Mesendoderm (in vitro differentiated cells): ENCODE results near the gene GRAMD2B.

Experiments used
- DNase-seq: peaks from one replicate; pipeline ENCODE4 v3.0.0; 2013
- H2AK5ac ChIP-seq: 2 replicates; pipeline ENCODE4 v1.6.1; 2013; ENCODE audit warnings: low read length, inconsistent platforms
- H2BK120ac ChIP-seq: 2 replicates; pipeline ENCODE4 v1.6.1; 2013; ENCODE audit warnings: low read depth, mild to moderate bottlenecking, low read length, moderate library complexity, mixed read lengths
- H2BK15ac ChIP-seq: replicated peaks from 2 replicates; pipeline ENCODE4 v1.6.1; 2013; ENCODE audit warnings: low read depth, mild to moderate bottlenecking, moderate library complexity
- H2BK5ac ChIP-seq: 2 replicates; pipeline ENCODE4 v1.6.1; 2013; ENCODE audit warnings: low read length, inconsistent platforms
- H3K18ac ChIP-seq: 2 replicates; pipeline ENCODE4 v1.6.1; 2013; ENCODE audit warnings: mild to moderate bottlenecking, low read length, mixed read lengths
- H3K23ac ChIP-seq: one replicate; pipeline ENCODE4 v1.6.1; 2013; ENCODE audit warnings: low read length
- H3K27ac ChIP-seq: 2 replicates; pipeline ENCODE4 v1.5.1; 2013; ENCODE audit warnings: low read depth, mild to moderate bottlenecking, inconsistent platforms, low read length, moderate library complexity
- H3K27me3 ChIP-seq: 2 replicates; pipeline ENCODE4 v1.6.1; 2013; ENCODE audit warnings: low read length, control low read depth, mild to moderate bottlenecking, inconsistent platforms; ENCODE audit not compliant: insufficient read depth, poor library complexity
- H3K36me3 ChIP-seq: 2 replicates; pipeline ENCODE4 v1.6.1; 2013; ENCODE audit warnings: low read length, inconsistent platforms; ENCODE audit not compliant: control insufficient read depth, insufficient read depth
- H3K4ac ChIP-seq: one replicate; pipeline ENCODE4 v1.6.1; 2013; ENCODE audit warnings: low read depth, mild to moderate bottlenecking, low read length, moderate library complexity
- H3K4me1 ChIP-seq: 2 replicates; pipeline ENCODE4 v1.6.1; 2013; ENCODE audit warnings: low read depth, low read length, inconsistent platforms; ENCODE audit not compliant: control insufficient read depth
- H3K4me2 ChIP-seq: 2 replicates; pipeline ENCODE4 v1.6.1; 2013; ENCODE audit warnings: low read length
- H3K4me3 ChIP-seq: 2 replicates; pipeline ENCODE4 v1.5.1; 2013; ENCODE audit warnings: mild to moderate bottlenecking, low read length
- H3K56ac ChIP-seq: one replicate; pipeline ENCODE4 v1.6.1; 2013; ENCODE audit warnings: low read length
- H3K79me1 ChIP-seq: 2 replicates; pipeline ENCODE4 v1.6.1; 2013; ENCODE audit warnings: low read length, inconsistent platforms
- H3K79me2 ChIP-seq: 2 replicates; pipeline ENCODE4 v1.6.1; 2013; ENCODE audit warnings: mild to moderate bottlenecking, low read length; ENCODE audit not compliant: control insufficient read depth, insufficient read depth
- H3K9ac ChIP-seq: 2 replicates; pipeline ENCODE4 v1.6.1; 2013; ENCODE audit warnings: low read length, inconsistent platforms
- H4K5ac ChIP-seq: one replicate; pipeline ENCODE4 v1.6.1; 2013; ENCODE audit warnings: low read length
- H4K8ac ChIP-seq: one replicate; pipeline ENCODE4 v1.6.1; 2013; ENCODE audit warnings: low read depth, mild to moderate bottlenecking, control low read depth, low read length, moderate library complexity
- WGBS: extraction: QIAGEN DNeasy Blood & Tissue Kit; methylation state at CpG from one replicate; pipeline ENCODE4 v1.1.7; 2013; ENCODE audit warnings: low lambda C conversion rate, missing lambda C conversion rate; ENCODE audit not compliant: insufficient coverage; ENCODE audit errors: extremely low coverage; 5-methylcytosine and 5-hydroxymethylcytosine counted together

Gene GRAMD2B

GRCh38 chr5:126460977-126461376 lies 37.8 kb downstream of the GRAMD2B start:
- DNase-seq, result peak; percentile 74
- Histone ChIP-seq H2AK5ac (no peak overlapping the region), H3K23ac (no peak overlapping the region), H3K9ac (no peak overlapping the region), H3K56ac (no peak overlapping the region), H3K4me3 (no peak overlapping the region), H2BK15ac (no peak overlapping the region), H4K5ac (no peak overlapping the region), H3K79me2 (no peaks in the 10 kb centered on the region), H2BK5ac (no peak overlapping the region), H3K27me3 (no peaks in the 10 kb centered on the region), H3K18ac (no peak overlapping the region), H3K27ac (no peak overlapping the region), H3K79me1 (no peaks in the 10 kb centered on the region), H3K4me2 (no peak overlapping the region), H2BK120ac (no peak overlapping the region), H4K8ac (no peak overlapping the region), H3K4ac (no peak overlapping the region), H3K36me3 (no peaks in the 10 kb centered on the region), H3K4me1 (no peaks in the 10 kb centered on the region)
- WGBS, result no CpG with 5 or more reads among the region's 1 CpG

GRCh38 chr5:126461838-126462237 lies 38.6 kb downstream of the GRAMD2B start:
- Histone ChIP-seq H3K4me3 (no peak overlapping the region), H3K36me3 (no peaks in the 10 kb centered on the region), H3K56ac (no peak overlapping the region), H4K8ac (no peak overlapping the region), H3K4me2 (no peak overlapping the region), H3K18ac (no peak overlapping the region), H2BK5ac (no peak overlapping the region), H3K79me2 (no peaks in the 10 kb centered on the region), H3K23ac (no peak overlapping the region), H4K5ac (no peak overlapping the region), H2AK5ac (no peak overlapping the region), H3K79me1 (no peaks in the 10 kb centered on the region), H2BK15ac (no peak overlapping the region), H3K27ac (no peak overlapping the region), H3K27me3 (no peaks in the 10 kb centered on the region), H3K4ac (no peak overlapping the region), H3K9ac (no peak overlapping the region), H3K4me1 (no peaks in the 10 kb centered on the region), H2BK120ac (no peak overlapping the region)
- no CpG with 5 or more reads among the region's 1 CpG for WGBS
- no peak for DNase-seq

- Histone ChIP-seq H2AK5ac (no peak overlapping the region), H3K27me3 (no peaks in the 10 kb centered on the region), H3K56ac (no peak overlapping the region), H3K23ac (no peak overlapping the region), H2BK15ac (no peak overlapping the region), H3K4ac (no peak overlapping the region), H3K79me1 (no peaks in the 10 kb centered on the region), H3K9ac (no peak overlapping the region), H3K18ac (no peak overlapping the region), H3K4me3 (no peak overlapping the region), H4K8ac (no peak overlapping the region), H3K27ac (no peak overlapping the region), H3K79me2 (no peaks in the 10 kb centered on the region), H3K36me3 (no peaks in the 10 kb centered on the region), H2BK5ac (no peak overlapping the region), H2BK120ac (no peak overlapping the region), H4K5ac (no peak overlapping the region), H3K4me2 (no peak overlapping the region), H3K4me1 (no peaks in the 10 kb centered on the region)
- no CpG with 5 or more reads among the region's 8 CpGs for WGBS
- no peak for DNase-seq
Observed at GRCh38 chr5:126462239-126463014, 39.2 kb downstream of the GRAMD2B start.

- H2BK15ac ChIP-seq, result no peak overlapping the region
- no peak overlapping the region for H3K9ac ChIP-seq
- H2BK5ac ChIP-seq, result no peak overlapping the region
- no peaks in the 10 kb centered on the region for H3K27me3 ChIP-seq
- H2BK120ac ChIP-seq, result no peak overlapping the region
- no CpG with 5 or more reads among the region's 2 CpGs for whole genome bisulfite sequencing
- no peak overlapping the region for H2AK5ac ChIP-seq
- no peak overlapping the region for H3K27ac ChIP-seq
- DNase-seq, result no peak
- no peak overlapping the region for H4K5ac ChIP-seq
- no peaks in the 10 kb centered on the region for H3K79me1 ChIP-seq
- H3K4me1 ChIP-seq, result no peaks in the 10 kb centered on the region
- no peaks in the 10 kb centered on the region for H3K79me2 ChIP-seq
- no peak overlapping the region for H3K4me3 ChIP-seq
- H3K56ac ChIP-seq, result no peak overlapping the region
- no peak overlapping the region for H3K18ac ChIP-seq
- H3K23ac ChIP-seq, result no peak overlapping the region
- no peak overlapping the region for H3K4ac ChIP-seq
- no peak overlapping the region for H3K4me2 ChIP-seq
- no peaks in the 10 kb centered on the region for H3K36me3 ChIP-seq
- no peak overlapping the region for H4K8ac ChIP-seq
Observed at GRCh38 chr5:126464016-126464415, 40.8 kb downstream of the GRAMD2B start.

- H3K27me3 ChIP-seq, result no peaks in the 10 kb centered on the region
- no CpG with 5 or more reads among the region's 7 CpGs for WGBS
- no peak for DNase-seq
- H3K36me3 ChIP-seq, result no peaks in the 10 kb centered on the region
- H3K18ac ChIP-seq, result no peak overlapping the region
- H3K4me2 ChIP-seq, result no peak overlapping the region
- no peak overlapping the region for H2AK5ac ChIP-seq
- H4K8ac ChIP-seq, result no peak overlapping the region
- no peak overlapping the region for H4K5ac ChIP-seq
- no peak overlapping the region for H3K56ac ChIP-seq
- H3K9ac ChIP-seq, result no peak overlapping the region
- no peak overlapping the region for H3K4ac ChIP-seq
- no peak overlapping the region for H3K27ac ChIP-seq
- no peaks in the 10 kb centered on the region for H3K79me1 ChIP-seq
- H3K79me2 ChIP-seq, result no peaks in the 10 kb centered on the region
- H3K4me3 ChIP-seq, result no peak overlapping the region
- H3K4me1 ChIP-seq, result no peaks in the 10 kb centered on the region
- no peak overlapping the region for H2BK120ac ChIP-seq
- no peak overlapping the region for H2BK5ac ChIP-seq
- no peak overlapping the region for H2BK15ac ChIP-seq
- no peak overlapping the region for H3K23ac ChIP-seq
Observed at GRCh38 chr5:126464959-126465358, 41.8 kb downstream of the GRAMD2B start.

GRCh38 chr5:126468091-126468490 lies 44.9 kb downstream of the GRAMD2B start:
- Histone ChIP-seq H3K79me1 (no peaks in the 10 kb centered on the region), H2BK15ac (no peak overlapping the region), H2AK5ac (no peak overlapping the region), H3K56ac (no peak overlapping the region), H3K4me1 (no peaks in the 10 kb centered on the region), H4K8ac (no peak overlapping the region), H3K23ac (no peak overlapping the region), H3K27me3 (no peaks in the 10 kb centered on the region), H4K5ac (no peak overlapping the region), H2BK5ac (no peak overlapping the region), H3K36me3 (no peaks in the 10 kb centered on the region), H3K4ac (no peak overlapping the region), H3K9ac (no peak overlapping the region), H3K79me2 (no peaks in the 10 kb centered on the region), H3K4me2 (no peak overlapping the region), H3K4me3 (no peak overlapping the region), H3K27ac (no peak overlapping the region), H3K18ac (no peak overlapping the region), H2BK120ac (no peak overlapping the region)
- no peak for DNase-seq
- WGBS, result no CpG with 5 or more reads among the region's 3 CpGs
